Inflammatory macrophage (primary cell): Measurements from ENCODE around the gene MARCOL.

Experiments used
- DNase-seq, 2 donors: peaks; one replicate each; pipeline ENCODE4 v3.0.0-alpha.2; 2020 to 2022
- total RNA-seq, 18 experiments: gene quantifications; one replicate each; lab custom pipeline; 2026; ENCODE audit warnings: mixed read lengths in 6 of 18, inconsistent platforms in 2 of 18; lab: John Stamatoyannopoulos, UW

MARCOL gene
- 0 to 0.13 (median 0) reads per million in 18 experiments for total RNA-seq

GRCh38 chr5:148238418-148238794, at the start of gene MARCOL:
Gene MARCOL (plus strand): TSS chr5:148238525. CDS start chr5:148238598, 73 bp downstream.
- no peak for DNase-seq

- no peak for DNase-seq
Measured at GRCh38 chr5:148191010-148191409, 47.3 kb upstream of the MARCOL start.

GRCh38 chr5:148193202-148193601, 45.1 kb upstream of the MARCOL start:
- no peak for DNase-seq

GRCh38 chr5:148201151-148201550, 37.2 kb upstream of the MARCOL start:
- DNase-seq: peak in 1 of 2 donors; percentile 29

- no peak for DNase-seq
Measured at GRCh38 chr5:148202531-148203203, 35.7 kb upstream of the MARCOL start, which contains the start of gene SPINK6. Gene SPINK6 (plus strand): TSS chr5:148203042. CDS start chr5:148203097, 55 bp downstream.

GRCh38 chr5:148205044-148205806, 33.1 kb upstream of the MARCOL start:
- peak; percentile 63 to 78 for DNase-seq

GRCh38 chr5:148205865-148206264, 32.5 kb upstream of the MARCOL start:
- DNase-seq: no peak

GRCh38 chr5:148206620-148207019, 31.7 kb upstream of the MARCOL start:
- no peak for DNase-seq

GRCh38 chr5:148208226-148208625, 30.1 kb upstream of the MARCOL start:
- peak in 1 of 2 donors; percentile 11 for DNase-seq

GRCh38 chr5:148209151-148209770, 29.1 kb upstream of the MARCOL start:
- peak; percentile 21 to 43 for DNase-seq

- DNase-seq: no peak
Measured at GRCh38 chr5:148214665-148215185, 23.6 kb upstream of the MARCOL start.

GRCh38 chr5:148221508-148221907, 16.8 kb upstream of the MARCOL start:
- DNase-seq: no peak

GRCh38 chr5:148224117-148224742, 14.1 kb upstream of the MARCOL start:
- DNase-seq: no peak

GRCh38 chr5:148228392-148228984, 9.8 kb upstream of the MARCOL start:
- no peak for DNase-seq

GRCh38 chr5:148229840-148230239, 8.5 kb upstream of the MARCOL start:
- no peak for DNase-seq

GRCh38 chr5:148230240-148230639, 8.1 kb upstream of the MARCOL start:
- no peak for DNase-seq

GRCh38 chr5:148237785-148238417, 424 bp upstream of the MARCOL start:
- no peak for DNase-seq

GRCh38 chr5:148248894-148249293, 10.6 kb downstream of the MARCOL start:
- no peak for DNase-seq

- DNase-seq: no peak
Measured at GRCh38 chr5:148255456-148255855, 17.1 kb downstream of the MARCOL start.

- DNase-seq: no peak
Measured at GRCh38 chr5:148259288-148259687, 21.0 kb downstream of the MARCOL start.

GRCh38 chr5:148261221-148261620, 22.9 kb downstream of the MARCOL start:
- DNase-seq: no peak

GRCh38 chr5:148267962-148268361, 29.6 kb downstream of the MARCOL start:
- no peak for DNase-seq
